T-helper 9 cell (primary cell): Measurements from ENCODE around the gene ARSG.
"Not testable (repeated sequence)": the region's sequence is repeated elsewhere in the genome, so short reads cannot be mapped to it uniquely, and the experiment has no call there.

ENCODE experiments used
- DNase-seq: peaks from one replicate; pipeline ENCODE4 v3.0.0-alpha.2; 2020

The ARSG gene

DNA sequence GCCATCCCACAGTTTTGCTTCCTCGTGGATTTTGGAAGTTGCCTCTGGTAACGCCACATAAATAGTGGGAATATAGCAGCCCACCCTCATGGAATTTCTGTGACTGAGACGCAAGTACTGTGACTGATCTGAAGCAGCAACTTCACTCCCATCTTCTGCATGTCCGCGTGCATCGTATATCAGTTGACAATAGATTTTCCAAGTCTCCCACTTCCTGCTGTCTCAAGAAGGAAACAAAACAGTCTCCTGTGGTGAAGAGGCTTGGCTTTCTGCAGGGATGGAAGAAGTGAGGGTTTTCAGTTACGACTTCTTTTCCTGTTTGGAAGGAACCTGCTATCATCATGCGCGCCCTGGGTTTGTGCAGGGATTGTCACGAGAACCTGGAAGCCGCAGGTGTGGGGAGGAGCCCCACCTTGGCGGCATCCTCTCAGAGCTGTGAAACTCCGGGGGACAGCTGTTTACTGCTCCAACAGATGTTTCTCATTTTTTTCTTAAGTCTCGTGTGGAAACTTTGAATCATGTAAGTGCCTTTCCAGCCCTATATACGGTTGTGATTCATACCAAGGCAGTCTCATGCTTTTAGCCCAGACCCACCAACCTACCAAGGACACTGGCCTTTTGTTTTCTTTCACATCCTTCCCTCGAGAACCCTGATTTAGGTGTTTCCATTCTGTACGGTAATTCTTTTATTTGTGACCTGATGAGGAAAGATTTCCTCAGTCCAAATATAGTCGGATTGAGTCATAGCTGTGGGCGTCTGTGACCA lies 108.5 kb downstream of the ARSG start:
- no peak for DNase-seq

DNA sequence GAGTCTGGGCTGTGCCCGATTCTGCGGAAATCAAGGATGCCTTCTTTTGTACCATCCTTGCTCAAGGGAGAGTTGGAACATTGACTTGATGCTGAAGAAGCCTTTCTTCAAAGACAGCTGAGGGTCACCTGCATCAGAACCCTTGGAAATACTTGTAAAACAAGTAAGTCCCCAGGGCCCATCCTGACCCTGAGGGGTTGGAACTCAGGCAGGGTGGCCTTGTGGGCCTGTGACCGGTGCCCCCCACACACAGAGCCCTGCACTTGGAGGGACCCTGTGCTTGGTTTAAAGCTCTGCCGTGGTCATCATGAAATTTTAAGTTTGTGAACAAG lies 109.1 kb downstream of the ARSG start:
- no peak for DNase-seq

DNA sequence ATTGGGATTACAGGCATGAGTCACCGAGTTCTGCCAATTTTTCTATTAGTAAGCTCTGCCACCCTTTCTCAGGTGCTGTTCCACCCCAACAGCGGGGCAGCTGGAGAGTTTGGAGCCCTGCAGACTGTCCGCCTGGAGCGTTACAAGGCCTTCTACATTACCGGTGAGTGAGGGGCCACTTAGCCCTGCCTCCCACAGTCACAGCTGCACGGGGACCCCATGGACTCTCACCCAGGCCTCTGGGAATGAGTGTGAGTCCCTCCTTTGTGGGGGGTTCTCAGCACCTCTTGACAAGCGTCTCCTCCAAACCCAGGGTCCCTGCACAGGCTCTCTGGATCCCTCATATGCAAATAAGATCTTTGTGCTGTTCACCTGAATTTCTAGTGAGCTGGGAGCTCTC lies 110.0 kb downstream of the ARSG start:
- DNase-seq, result no peak

DNA sequence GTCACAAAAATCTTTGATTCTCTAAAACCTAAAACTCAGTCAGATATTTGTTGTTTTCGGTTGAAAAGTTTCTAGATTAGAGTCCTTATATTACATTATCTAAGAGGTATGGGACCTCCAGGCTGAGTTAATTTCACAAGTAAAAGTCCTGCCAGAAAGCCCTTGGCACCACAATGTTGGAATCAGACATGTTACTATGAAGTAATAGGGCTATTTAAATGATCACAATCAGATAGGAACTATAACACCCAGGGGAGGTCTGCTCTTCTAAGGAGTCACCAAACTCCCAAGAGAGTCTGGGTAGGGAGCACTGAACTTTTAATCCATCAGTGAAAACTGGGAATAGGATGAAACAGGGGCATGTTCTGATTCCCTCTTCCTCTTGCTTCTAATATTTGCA lies 111.8 kb downstream of the ARSG start:
- no peak for DNase-seq

DNA sequence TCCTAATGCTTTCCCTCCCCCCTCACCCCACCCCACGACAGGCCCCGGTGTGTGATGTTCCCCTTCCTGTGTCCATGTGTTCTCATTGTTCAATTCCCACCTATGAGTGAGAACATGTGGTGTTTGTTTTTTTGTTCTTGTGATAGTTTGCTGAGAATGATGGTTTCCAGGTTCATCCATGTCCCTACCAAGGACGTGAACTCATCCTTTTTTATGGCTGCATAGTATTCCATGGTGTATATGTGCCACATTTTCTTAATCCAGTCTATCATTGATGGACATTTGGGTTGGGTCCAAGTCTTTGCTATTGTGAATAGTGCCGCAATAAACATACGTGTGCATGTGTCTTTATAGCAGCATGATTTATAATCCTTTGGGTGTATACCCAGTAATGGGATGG lies 112.5 kb downstream of the ARSG start:
- not testable (repeated sequence) for DNase-seq

DNA sequence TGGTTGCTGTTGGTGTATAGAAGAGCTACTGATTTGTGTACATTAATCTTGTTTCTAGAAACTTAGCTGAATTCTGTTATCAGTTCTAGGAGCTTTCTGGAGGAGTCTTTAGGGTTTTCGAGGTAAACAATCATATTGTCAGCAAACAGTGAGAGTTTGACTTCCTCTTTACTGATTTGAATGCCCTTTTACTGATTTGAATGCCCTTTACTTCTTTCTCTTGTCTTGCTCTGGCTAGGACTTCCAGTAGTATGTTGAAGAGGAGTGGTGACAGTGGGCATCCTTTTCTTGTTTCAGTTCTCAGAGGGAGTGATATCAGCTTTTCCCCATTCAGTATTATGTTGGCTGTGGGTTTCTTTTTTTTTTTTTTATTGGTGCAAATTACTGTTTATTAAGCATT lies 116.4 kb downstream of the ARSG start:
- DNase-seq, result not testable (repeated sequence)

DNA sequence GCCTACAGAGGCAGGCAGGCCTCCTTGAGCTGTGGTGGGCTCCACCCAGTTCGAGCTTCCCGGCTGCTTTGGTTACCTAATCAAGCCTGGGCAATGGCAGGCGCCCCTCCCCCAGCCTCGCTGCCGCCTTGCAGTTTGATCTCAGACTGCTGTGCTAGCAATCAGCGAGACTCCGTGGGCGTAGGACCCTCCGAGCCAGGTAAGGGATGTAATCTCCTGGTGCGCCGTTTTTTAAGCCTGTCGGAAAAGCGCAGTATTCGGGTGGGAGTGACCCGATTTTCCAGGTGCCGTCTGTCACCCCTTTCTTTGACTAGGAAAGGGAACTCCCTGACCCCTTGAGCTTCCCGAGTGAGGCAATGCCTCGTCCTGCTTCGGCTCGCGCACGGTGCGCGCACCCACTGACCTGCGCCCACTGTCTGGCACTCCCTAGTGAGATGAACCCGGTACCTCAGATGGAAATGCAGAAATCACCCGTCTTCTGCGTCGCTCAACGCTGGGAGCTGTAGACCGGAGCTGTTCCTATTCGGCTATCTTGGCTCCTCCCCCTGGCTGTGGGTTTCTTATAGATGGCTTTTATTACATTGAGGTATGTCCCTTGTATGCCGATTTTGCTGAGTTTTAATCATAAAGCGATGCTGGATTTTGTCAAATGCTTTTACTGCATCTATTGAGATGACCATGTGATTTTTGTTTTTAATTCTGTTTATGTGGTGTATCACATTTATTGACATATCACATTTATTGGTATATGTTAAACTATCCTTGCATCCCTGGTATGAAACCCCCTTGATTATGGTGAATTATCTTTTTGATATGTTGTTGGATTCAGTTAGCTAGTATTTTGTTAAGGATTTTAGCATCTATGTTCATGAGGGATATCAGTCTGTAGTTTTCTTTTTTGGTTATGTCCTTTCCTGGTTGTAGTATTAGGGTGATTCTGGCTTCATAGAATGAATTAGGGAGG lies 122.6 kb downstream of the ARSG start:
- peak; percentile 34 for DNase-seq

DNA sequence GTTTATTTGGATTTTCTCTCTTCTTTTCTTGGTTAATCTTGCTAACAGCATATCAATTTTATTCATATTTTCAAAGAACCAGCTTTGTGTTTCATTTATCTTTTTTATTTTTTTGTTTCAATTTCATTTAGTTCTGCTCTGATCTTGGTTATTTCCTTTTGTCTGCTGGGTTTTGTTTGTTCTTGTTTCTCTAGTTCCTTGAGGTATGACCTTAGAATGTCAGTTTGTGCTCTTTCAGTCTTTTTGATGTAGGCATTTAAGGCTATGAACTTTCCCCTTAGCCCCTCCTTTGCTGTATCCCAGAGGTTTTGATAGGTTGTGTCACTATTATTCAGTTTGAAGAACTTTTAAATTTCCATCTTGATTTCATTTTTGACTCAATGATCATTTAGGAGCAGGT lies 123.6 kb downstream of the ARSG start:
- not testable (repeated sequence) for DNase-seq

DNA sequence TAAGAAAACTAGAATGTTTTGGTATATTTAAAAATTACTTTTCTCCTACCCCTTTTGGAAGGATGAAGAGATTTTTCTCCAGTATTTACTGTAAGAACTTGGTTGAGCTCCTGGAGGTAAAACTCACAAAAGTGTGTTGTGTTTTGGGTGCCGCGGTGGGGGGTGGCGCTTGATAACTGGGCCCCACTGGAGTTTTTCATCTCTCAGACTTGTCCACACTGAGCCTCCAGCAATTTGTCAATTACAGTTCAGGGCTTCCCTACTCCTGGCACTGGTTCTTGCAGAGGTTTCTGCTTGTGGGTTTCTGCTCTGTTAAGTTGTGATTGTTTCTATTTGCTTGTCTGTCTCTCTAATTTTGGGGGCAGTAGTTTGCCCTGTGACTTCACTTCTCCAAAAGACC lies 126.0 kb downstream of the ARSG start:
- no peak for DNase-seq

DNA sequence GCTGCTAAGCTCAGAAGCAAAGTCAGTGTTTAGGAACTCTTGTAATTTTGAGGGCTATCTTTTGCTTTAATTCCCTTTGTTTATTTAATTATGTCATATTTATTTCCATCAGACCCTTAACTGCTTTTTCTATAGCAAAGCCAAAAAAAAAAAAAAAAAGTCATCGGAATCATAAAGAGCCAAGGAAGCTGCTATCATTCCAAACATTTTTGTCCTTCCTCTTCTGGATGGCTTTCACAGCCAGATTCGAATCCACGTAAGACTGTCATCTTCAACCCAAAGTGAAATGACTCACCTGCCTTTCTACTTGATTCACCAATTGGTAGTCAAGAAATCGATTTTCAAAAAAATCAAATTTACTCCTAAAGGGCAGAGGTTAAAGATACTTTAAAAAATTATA lies 127.6 kb downstream of the ARSG start:
- no peak for DNase-seq

DNA sequence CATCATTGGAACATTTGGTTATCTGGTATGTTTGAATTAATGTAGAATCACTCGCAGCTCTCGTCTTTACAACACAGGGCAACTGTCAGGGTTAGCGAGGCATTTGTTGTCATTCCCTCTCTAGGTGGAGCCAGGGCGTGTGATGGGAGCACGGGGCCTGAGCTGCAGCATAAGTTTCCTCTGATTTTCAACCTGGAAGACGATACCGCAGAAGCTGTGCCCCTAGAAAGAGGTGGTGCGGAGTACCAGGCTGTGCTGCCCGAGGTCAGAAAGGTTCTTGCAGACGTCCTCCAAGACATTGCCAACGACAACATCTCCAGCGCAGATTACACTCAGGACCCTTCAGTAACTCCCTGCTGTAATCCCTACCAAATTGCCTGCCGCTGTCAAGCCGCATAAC lies 128.8 kb downstream of the ARSG start:
- no peak for DNase-seq

DNA sequence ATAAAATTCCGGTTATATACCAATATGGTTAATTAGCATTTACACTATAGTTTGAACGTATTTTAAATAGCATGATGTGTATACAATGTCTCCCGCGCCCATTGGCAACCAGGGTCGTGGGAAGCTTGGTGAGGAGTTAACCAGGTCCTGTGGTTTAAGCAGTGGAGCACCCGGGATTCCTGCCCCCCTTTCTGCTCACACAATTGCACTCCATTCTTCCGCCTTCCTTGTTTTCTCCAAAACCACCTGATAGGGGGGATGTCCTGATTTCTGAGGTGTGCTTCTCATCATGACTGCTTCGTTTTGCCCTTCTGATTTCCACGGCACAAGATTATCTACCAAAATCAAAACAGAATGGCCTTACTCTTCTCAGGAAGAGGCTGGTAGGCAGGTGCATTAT lies 130.2 kb downstream of the ARSG start:
- DNase-seq, result no peak

DNA sequence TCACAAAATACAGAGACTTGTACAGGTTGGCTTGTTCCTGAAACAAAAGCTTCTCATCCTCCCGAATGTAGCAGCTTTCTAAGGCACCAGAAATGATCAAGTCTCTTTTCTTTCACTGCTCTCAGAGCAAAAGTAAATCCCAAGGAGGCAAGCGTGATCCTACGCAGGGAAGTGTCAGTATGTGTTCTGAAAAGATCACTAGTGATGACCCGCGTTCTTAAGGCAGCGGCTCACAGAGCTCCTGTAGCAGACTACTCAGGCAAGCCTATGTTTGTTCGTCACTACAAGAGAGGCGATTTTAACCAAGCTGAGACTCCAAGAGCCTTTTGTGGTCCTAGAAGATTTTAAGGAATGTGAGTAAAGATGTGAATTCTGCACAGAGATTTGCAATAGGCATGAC lies 131.5 kb downstream of the ARSG start:
- no peak for DNase-seq

DNA sequence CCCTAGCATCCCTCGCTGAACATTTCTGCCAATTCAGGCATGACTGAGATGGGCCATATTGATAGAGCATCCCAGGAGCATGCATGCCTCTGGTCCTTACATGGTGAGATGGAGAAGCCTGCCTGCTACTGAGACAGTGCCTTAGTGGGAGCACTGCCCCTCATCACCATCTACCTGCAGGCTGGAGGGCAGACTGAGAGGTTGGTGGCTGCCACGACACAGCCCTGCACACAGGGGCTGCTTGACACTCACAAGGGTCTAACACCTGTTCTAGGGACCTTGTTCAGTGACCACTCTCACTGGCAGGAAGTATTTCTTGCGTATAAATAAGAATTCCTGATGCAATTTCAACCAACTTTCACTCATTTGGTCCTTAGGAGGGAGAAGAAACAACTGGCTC lies 132.0 kb downstream of the ARSG start:
- DNase-seq, result no peak

DNA sequence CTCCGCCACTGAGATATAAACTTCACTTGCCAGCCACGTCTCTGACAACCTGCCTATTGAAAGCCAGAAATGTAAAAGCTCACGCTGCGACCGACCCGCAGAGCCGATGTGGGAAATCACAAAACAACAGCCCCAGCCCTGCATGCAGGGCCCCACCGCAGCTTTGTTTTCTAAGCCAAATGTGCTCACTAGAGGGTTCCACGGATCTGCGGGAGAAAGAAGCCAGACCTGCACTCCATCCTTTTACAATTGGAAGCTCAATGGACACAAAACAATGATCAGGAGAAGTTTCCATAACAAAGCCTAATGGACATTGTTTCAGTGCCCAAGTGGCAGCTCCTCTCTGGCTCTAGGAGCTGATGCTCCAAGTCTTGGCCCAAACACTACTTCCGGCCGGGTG lies 132.9 kb downstream of the ARSG start:
- no peak for DNase-seq

DNA sequence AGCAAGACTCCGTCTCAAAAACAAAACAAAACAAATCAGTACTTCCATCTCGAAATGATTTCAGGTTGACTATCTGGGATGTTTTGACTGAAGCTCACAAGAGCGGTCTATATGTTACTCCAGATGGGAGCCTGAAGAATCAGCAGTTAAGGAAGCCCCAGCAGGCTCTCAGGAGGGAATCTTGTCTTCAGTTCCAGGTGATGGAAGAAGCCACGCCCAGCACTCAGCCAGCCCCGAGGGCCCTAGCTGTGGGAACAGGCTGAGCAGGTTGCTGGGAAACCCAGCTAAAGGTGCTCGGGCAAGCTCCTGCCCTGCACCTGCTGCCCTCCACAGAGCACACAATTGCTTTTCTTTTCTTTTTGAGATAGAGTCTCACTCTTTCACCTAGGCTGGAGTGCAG lies 133.6 kb downstream of the ARSG start:
- no peak for DNase-seq

DNA sequence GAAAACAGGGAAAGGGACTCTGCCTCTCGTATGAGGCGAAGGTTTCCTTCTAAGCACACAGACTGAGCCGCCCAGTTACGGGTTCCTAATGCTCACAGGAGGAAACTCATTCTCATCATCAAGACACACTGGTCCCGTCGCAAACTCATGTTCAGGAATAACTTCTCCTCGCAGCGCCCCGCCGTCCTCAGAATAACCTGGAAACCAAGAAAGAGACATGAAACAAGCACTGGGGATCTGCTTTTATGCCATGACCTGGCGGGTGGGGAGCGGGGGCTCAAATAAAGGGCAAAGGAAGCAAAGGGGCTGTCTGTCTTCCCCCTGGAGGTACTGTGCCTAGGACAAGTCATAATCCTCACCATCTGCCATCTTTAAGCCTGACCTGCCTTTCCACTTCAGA lies 134.7 kb downstream of the ARSG start:
- no peak for DNase-seq

DNA sequence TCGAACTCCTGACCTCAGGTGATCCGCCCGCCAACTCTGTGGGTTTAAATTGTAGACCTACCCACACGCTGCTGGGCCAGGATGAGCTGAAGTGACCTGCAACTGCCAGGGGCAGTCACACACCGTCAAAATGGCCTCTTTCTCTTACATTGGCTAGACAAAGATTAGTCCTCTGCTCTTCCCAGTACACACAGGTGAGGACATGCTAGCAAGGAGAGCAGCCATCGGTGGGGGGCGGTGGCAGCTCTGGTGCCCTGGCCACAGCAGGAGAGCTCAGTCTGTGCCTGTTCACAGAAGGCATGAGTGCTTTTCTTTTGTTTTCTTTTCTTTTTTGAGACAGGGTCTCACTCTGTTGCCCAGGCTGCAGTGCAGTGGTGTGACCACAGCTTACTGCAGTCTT lies 136.3 kb downstream of the ARSG start:
- no peak for DNase-seq

DNA sequence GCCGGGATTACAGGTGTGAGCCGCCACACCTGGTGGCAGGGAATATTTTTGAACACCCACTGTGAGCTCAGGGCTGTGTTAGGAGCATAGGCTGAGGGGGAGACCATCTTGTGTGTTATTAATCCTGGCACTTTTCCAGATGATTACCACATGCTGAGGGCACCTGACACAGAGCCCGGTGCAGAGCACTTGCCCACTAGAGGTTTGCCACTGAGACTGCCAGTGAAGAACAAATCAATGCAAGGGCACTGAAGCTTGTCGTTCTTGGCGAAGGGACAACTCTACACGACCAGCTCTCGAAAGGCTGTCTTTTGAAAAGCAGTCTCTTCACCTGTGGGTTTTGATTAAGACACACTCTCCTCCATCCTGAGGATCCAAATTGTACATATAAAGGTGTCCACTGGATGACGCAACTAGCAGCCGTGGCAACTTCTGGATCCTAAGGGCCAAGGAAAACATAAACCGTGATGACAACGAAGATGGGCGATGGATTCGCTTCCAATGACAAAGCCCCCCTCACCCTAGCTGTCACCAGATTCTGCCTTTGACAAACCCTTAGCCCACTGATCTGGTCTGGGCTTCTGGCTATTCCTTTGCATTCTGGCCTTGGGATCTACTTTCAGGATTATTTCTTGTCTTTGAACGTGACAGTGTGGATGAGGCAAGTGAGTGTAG lies 137.3 kb downstream of the ARSG start:
- no peak for DNase-seq

DNA sequence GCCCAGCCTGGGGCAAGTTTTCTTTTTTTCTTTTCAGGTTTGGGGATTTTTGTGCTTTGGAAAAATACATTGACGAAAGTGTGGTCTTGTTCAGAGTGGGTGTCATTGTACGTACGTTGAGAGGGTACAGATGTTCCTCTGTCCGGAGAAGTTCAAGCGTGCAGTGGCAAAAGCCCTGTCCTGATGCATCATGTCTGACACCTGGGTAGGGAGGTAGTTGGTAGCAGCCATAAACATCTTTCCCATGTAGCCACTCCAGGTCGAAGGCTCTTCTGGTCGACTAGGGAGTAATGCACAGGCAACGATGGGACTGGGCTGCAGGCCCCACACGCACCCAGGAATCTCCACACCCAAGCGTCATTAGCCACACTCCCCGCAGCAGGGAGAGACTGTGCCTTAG lies 138.6 kb downstream of the ARSG start:
- DNase-seq, result no peak

DNA sequence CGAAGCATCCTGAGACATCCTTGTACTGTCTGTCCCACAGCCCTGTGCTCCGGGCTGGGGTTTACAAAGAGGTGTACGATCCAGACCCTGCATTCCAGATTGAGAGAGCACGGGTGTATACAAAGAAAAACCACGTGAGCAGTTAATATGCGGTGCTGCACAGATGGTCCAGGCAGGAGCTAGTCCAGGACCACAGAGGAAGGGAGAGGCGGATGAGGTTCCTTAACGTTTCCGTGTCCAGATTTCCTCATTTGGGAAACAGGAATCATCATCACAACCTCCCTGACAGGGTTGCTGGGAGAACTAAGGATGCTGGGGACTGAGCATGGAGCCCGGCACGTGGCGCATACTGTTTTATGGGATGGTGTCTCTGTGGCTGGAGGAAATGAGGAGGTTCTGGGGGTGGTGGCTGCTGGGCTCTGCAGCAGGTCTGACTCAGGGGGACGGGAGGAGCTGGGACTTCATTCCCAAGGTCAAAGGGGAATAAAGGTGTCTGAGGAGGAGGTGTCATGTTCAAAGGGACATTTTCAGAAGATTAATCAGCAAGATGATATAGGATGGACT lies 139.8 kb downstream of the ARSG start:
- no peak for DNase-seq

DNA sequence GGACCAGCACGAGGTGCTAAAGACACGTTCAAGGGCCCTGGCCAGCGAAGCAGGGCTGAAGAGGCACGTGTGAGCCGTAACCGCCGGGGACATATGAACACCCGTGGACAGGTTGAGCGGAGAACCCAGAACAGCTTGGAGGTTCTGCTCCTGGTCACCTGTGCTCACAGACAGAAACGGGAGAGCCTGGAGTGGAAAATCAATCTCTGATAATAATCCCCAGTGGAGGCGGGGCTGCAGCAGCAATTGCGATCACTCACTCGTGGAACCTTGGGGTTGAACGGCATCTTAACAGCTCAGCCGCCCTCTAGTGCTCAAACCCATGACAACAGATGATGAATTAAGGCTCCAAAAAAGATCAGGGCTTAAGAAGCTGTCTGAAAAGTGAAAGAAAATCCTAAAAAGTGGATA lies 140.4 kb downstream of the ARSG start:
- DNase-seq, result peak; percentile 26
